Erythroblast (primary cell): ENCODE data around the gene CYREN.

Experiments used
- DNase-seq, 2 experiments: peaks; one replicate each; lab custom pipeline; 2025; lab: John Stamatoyannopoulos, UW
- GATA1 ChIP-seq: IDR thresholded peaks from 2 replicates; pipeline ENCODE4 v1.6.1; 2011; ENCODE audit warnings: low read depth, mild to moderate bottlenecking, control low read depth, low read length, moderate library complexity
- POLR2A ChIP-seq: IDR thresholded peaks from 2 replicates; pipeline ENCODE4 v1.6.1; 2011; ENCODE audit warnings: mild to moderate bottlenecking, low read length

Gene CYREN

DNA sequence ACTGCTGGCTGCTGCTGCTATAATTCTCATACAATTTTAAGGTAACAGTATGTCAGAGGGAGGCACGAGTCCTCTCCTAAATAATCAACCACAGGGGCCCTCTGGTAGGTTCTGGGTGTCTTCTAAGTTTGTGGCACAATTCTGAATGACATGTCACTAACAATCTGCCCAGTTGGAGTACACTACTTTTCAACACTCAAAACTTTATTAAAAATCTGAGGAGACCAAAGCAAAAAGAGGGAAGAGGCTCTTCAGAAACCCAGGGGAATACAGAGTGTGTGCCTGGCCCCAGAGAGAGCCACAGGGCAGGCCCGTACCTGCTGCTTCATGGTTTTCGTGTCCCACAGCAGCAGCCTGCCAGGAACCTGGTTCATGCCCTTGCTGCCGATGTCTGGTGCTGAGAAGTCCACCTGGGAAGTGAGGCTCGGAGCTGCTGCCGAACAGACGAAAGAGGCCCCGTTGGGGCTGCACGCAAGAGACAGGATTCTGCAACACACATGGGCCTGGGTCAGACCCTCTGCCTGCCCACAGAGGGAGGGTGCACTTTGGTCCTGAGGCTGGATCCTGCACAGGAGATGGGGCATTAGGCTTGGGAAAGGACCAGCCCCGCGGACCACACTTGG, 22.5 kb upstream of the CYREN start:
- TF ChIP-seq GATA1 (no peak), POLR2A (no peak)
- no peak for DNase-seq

DNA sequence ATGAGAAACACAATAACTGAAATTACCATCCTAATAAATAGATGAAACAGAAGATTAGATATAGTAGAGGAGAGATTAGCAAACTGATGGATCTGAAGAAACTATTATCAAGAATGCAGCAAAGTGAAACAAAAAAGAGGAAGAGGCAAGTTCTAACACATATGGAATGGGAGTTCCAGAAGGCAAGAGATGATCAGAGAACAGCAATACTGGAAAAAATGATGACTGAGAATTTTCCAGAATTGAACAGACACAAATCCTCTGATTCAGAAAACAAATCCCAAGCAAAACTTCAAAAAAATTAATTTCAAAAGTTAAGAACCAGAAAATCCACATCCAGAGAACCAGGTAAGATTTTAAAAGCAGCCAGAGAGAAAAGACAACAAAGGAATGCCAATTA, 20.2 kb upstream of the CYREN start:
- TF ChIP-seq GATA1 (no peak), POLR2A (no peak)
- DNase-seq: no peak

DNA sequence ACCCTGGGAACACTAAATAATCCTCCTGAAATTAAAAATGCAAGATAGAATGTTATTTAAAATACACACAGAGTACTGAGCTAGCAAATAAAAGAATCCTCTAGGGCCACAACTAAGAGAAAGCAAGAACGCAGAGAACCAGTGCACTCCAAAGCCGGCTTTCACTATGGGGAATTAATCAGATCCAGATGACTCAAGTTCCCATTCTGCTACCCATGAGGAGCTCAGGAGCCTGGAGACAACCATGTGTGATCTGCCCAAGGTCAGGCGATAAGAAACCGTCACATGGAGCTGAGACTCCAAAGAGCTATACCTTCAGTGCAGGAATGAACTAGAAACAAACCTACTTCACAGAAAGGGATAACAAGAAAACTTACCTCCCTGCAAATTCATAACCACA, 19.5 kb upstream of the CYREN start:
- no peak for TF ChIP-seq GATA1
- no peak for TF ChIP-seq POLR2A
- no peak for DNase-seq

DNA sequence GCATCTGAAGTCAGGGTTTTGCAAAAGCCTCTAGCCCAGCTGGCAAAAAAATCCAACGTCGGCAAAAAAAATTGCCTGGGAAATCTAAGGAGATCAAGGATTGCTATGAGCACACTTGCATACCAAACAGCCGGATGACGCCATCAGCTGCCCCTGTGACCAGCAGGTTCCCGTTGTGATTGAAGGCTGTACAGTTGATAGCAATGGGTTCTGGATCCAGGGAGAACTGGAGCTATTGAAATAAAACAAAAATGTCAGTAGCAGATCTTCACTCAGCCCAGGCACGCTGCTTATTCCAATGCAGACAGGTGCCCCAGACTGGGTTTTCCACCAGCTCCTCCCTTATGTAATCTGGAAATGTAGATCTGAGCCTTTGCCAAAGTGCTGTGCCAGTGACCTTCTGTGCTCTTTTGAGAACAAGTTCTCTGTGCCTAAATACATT, 18.7 kb upstream of the CYREN start:
- no peak for DNase-seq
- TF ChIP-seq POLR2A (no peak), GATA1 (no peak)

DNA sequence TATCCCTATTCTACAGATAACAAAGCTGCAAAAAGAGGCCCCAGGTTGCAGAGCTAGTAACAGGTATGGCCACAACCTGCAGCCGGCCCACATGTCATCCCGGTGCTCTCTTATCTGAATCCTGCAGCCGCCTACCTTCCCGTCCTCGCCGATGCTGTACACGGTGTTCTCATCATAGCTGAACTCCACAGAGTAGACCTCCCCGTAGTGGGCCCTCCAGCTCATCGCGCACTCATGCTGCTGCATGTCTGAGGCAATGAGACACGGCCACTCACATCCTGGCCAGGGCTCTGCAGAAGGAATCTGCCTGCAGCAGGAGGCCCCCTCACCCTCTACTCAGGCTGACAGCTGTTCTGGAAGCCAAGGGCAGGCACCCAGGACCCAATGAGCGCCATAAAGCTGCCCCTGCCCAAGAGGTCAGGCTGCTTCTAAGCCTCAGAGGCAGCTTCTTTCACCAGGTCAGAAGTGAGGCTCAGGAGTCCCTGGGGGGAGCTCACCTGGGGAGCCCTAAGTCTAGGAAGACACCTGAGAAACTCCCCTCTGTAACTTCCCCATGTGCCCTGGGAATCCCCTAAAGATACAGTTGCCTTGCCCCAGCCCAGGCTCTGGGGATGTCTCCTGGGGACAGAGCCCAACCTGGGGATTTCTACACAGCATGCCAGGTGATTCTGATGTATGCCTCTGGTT, 17.9 kb upstream of the CYREN start:
- TF ChIP-seq GATA1: no peak
- no peak for DNase-seq

DNA sequence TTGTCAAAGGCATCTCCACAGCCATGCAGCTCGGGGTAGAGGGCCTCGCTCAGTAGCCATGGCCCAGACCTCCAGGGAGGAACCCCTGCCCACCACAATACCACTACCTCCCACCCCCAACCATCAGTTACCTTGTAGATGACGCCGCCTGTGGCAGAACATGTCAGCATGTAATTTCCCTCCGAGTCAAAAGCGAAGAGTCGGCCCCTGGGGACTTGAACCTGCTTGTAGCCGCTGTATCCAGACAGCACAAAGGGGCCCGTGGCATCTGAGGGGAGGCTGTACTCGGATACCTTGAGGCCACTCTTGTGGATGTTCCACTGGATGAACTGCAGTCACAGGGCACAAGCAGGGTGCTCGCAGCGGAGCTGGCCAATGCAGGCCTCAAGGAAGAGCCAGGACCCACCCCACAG, 16.3 kb upstream of the CYREN start:
- TF ChIP-seq GATA1: no peak
- TF ChIP-seq POLR2A: no peak
- no peak for DNase-seq

DNA sequence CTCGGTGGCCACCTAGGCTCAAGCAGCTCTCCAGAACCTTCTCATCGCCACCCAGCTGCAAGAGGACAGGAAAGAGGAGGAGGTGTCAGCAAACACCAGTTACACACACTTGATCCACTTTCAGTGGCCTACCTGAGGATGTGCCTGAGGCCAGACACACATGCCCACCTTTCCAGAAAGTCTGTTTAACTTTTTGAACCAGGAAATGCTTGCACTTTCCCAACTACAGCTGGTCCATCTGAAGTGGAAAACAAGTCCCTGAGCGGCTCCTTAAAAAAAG, 15.7 kb upstream of the CYREN start:
- DNase-seq: no peak
- no peak for TF ChIP-seq GATA1
- TF ChIP-seq POLR2A: no peak

DNA sequence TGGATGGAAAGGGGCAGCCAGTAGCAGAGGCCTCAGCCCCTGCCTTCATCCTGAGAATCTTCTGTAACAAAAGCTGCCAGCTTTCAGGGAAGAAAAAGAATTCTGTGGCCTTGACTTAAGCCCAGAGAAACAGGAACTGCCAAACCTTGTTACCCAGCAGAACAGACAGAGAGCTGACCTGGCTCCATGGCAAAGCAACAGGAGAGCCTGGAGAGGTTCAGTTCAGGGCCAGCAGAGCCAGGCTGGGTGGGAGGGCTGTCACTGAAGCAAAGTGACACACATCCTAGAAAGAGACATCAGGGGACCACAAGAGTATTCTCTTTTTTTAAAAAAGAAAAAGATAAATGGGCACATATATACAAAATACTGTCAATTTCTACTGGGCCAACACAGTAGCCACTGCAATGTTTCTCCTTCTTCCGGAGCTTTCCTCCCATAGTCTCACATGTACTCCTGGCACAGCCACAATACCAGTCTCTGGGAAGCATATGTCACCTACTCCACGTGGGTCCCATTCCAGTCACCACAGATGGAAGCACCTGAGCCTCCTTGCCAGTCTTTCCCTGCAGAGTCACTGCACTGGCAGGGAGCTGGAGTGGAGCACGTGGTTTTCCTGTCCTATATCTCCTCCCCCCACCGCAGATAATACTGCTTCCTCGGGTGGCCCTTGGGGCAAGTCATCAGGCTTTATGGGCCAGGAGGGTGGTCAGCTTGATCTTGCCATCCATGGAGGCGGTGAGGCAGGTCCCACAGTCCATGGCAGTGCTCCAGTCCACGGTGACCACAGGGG, 15.2 kb upstream of the CYREN start:
- no peak for TF ChIP-seq GATA1
- no peak for DNase-seq

DNA sequence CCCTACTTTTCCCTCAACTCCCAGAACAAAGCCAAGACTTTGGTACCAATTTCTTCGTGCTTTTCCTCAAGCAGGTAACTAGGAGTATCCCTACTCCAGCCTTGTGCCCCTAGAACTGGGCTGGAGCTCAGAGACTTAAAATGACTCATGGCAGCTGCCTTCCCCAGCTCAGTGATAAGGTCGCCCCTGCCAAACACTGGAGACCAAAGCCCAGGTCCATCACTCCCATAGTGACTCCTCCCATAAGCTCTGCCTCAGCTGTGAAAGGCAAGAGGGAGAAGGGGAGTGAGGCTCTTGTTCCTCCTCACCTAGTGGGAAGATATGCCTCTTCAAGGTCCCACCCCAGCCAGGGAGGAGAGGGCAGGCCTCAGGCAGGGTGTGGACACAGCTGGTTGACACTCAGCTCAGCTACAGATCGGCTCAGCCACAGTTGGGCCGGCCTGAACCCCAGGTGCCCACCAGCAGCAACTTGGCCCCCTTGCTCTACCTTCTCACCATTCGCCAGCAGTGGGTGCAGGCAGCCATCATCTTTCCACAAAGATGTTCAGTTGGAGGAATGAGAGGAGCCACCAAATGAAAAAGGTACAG, 13.8 kb upstream of the CYREN start:
- DNase-seq: peak in 1 of 2 experiments; percentile 29
- TF ChIP-seq POLR2A (no peak), GATA1 (no peak)

DNA sequence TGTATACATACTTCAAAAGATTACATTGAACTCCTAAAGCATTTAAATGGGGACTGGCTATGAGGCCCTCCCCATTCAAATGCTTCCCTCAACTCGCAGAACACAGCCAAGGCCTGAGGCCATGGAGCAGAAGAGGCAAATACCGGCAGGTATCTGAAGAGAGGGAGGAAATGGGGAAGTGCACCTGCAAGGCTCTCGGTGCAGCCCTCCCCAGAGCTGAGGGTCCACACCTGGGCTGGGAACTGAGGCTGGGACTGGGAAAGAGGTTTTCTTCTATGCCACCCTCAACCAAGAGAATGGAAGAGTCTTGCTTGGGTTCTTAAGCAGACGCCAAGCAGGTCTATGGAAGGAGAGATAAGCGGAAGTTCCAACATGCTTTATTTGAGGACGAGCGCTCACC, 13.0 kb upstream of the CYREN start:
- no peak for DNase-seq
- no peak for TF ChIP-seq POLR2A
- no peak for TF ChIP-seq GATA1

DNA sequence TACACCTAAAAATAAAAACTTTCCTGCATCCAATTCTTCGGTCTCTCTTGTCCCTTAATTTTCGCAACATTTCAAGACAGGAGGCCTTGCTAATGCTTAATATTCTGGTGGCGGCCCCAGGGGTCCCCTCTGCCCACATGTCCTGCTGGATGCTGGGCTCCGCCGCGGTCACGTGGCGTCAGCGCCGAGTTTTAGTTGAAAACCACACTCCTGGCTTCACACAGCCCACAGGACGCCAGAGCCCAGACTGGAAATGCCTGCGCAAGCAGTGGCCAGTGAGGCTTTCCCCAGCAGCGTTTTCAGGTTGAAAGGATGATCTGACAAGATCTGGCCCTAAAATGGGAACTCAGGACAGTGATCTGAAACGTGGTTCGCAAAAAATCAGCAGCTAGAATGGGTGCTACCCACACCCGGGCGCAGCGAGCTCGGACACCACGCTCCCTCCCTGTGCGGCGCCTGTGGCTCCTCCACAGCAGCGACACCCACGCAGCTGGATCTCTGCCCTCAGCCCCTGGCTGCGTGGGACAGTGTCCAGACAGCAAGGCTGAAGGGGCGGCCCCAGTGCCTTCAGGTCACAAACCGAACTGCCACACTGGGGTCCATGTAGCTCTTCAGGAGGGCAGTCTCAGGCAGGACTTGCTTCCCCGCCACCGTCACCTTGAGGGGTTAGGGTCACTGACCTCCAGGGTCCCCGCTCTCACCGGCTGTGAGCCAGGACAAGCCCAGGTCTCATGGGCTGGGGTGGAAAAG, 11.6 kb upstream of the CYREN start:
- DNase-seq: no peak
- no peak for TF ChIP-seq GATA1
- no peak for TF ChIP-seq POLR2A

DNA sequence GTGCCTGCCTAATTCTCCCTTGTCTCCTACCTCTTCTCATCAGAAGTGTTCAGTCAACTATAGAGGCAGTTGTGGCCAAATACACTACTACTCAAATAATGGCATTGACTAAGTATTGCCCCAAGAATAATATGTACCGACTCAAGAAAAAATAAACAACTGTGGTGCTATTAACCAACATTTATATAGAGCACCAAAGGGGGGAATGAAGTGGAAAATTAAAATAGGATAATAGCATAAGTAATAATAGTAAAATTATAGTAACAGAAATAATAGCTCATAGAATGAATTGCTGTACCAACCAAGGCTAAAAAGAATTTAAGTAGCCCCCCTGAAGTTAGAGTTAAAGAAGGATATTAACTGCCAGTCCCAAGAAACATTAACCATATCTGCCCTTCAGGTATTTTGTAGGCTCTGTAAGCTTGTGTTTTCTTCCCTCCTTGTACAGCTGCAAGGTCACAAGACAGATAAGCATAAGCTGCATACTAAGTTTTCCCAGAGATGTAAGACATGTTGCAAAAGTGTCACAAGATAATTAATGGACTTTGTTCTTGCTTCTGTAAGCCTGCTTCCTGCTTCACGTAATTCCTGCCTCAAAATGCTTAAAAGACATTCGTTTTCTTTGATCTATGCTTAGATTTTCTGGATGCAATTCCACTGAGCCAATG, 10.9 kb upstream of the CYREN start:
- peak in 1 of 2 experiments; percentile 43 for DNase-seq
- TF ChIP-seq GATA1 (no peak), POLR2A (no peak)

DNA sequence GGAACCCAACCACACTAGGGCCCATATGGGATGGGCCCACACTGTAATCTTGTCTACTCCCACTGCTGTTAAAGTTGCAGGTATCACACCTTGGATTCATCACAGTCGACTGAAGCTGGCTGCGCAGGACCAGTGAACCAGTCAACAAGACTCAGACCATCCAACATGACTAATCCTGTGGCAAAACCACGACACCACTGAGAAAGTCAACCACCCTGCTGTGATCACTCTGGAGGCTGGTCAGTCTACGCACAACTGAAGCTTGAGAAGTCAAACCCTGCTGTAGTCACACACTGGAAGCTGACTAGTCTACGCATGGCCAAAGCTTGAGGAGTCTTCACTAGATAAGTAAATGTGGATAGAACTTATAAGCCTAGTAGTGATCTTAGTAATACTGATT, 9.6 kb upstream of the CYREN start:
- DNase-seq: no peak
- TF ChIP-seq GATA1 (no peak), POLR2A (no peak)
